WTC11 (cell line): ENCODE data around the gene PODN. TPM values are rescaled to one million over a fixed set of nuclear protein-coding genes. Genes with fewer than 3 reads are reported as not detected.

Source experiments
- ATAC-seq: fragments of 200-7000 bp; cut with Tn5 transposase; 2 replicates; pipeline ENCODE4 v1.10.0; 2021; ENCODE audit warnings: mild to moderate bottlenecking, moderate library complexity
- CTCF ChIA-PET: fragments of 300-600 bp; sonication (Branson Sonifier 250); formaldehyde crosslinking; loops from one replicate; lab custom pipeline; 2021; ENCODE audit warnings: antibody characterized with exemption; lab: Charles Lee
- POLR2A ChIA-PET: fragments of 350-600 bp; sonication (Branson Sonifier 250); formaldehyde crosslinking; loops from one replicate; lab custom pipeline; 2021; ENCODE audit warnings: antibody characterized with exemption; lab: Charles Lee
- DNase-seq: peaks from one replicate; pipeline ENCODE4 v3.0.0; 2021; ENCODE audit warnings: low spot score
- H3K27ac Mint-ChIP-seq: 2 replicates; pipeline ENCODE4 v1.8.0; 2021; ENCODE audit warnings: mixed read lengths
- H3K27me3 Mint-ChIP-seq: 2 replicates; pipeline ENCODE4 v1.8.0; 2021; ENCODE audit warnings: low read depth, mild to moderate bottlenecking, moderate library complexity, mixed read lengths
- H3K36me3 Mint-ChIP-seq: 2 replicates; pipeline ENCODE4 v1.8.0; 2021; ENCODE audit warnings: mixed read lengths
- H3K4me1 Mint-ChIP-seq: 2 replicates; pipeline ENCODE4 v1.8.0; 2022; ENCODE audit warnings: mixed read lengths
- H3K4me3 Mint-ChIP-seq: 2 replicates; pipeline ENCODE4 v1.8.0; 2021; ENCODE audit warnings: mild to moderate bottlenecking, moderate library complexity, mixed read lengths
- H3K9me3 Mint-ChIP-seq: 2 replicates; pipeline ENCODE4 v1.8.0; 2021; ENCODE audit warnings: mixed read lengths
- ARID4B ChIP-seq: sonication (generic); formaldehyde crosslinking; IDR thresholded peaks from 2 replicates; pipeline ENCODE4 v1.8.0; 2023; ENCODE audit warnings: missing genetic modification reagents, mild to moderate bottlenecking, borderline replicate concordance
- ESRRA ChIP-seq: sonication (generic); formaldehyde crosslinking; IDR thresholded peaks from 2 replicates; pipeline ENCODE4 v1.8.1; 2022; ENCODE audit warnings: mild to moderate bottlenecking, missing genetic modification reagents, borderline replicate concordance
- GABPB1 ChIP-seq: sonication (generic); formaldehyde crosslinking; IDR thresholded peaks from 2 replicates; pipeline ENCODE4 v1.8.1; 2023; ENCODE audit warnings: mild to moderate bottlenecking, missing genetic modification reagents
- RORB ChIP-seq: fragments of 250-450 bp; sonication (Bioruptor Pico); IDR thresholded peaks from 2 replicates; pipeline ENCODE4 v1.9.0; 2021; ENCODE audit warnings: mild to moderate bottlenecking
- ZBTB21 ChIP-seq: sonication (generic); formaldehyde crosslinking; IDR thresholded peaks from 2 replicates; pipeline ENCODE4 v1.8.1; 2023; ENCODE audit warnings: mild to moderate bottlenecking, missing genetic modification reagents, borderline replicate concordance
- ZNF138 ChIP-seq: sonication (generic); formaldehyde crosslinking; conservative IDR thresholded peaks from 2 replicates; pipeline ENCODE4 v1.8.1; 2022; ENCODE audit warnings: mild to moderate bottlenecking, moderate library complexity, missing genetic modification reagents
- ZNF423 ChIP-seq: fragments of 250-450 bp; sonication (Bioruptor Pico); IDR thresholded peaks from 2 replicates; pipeline ENCODE4 v2.1.2; 2022; ENCODE audit warnings: mild to moderate bottlenecking, moderate library complexity
- total RNA-seq: library from RNA; stranded (reverse); gene quantifications from 3 replicates; pipeline ENCODE4 v1.2.3, GENCODE V29; 2021
- TF ChIP-seq, protein P1 (sequence below): sonication (generic); formaldehyde crosslinking; conservative IDR thresholded peaks from 2 replicates; pipeline ENCODE4 v1.8.1; 2023; ENCODE audit warnings: mild to moderate bottlenecking, low read depth, missing genetic modification reagents, moderate library complexity
- TF ChIP-seq, protein P2 (sequence below): sonication (generic); formaldehyde crosslinking; IDR thresholded peaks from 2 replicates; pipeline ENCODE4 v1.8.1; 2023; ENCODE audit warnings: mild to moderate bottlenecking, missing genetic modification reagents
- TF ChIP-seq, protein P3 (sequence below): fragments of 250-450 bp; sonication (Bioruptor Pico); IDR thresholded peaks from 2 replicates; pipeline ENCODE4 v1.8.0; 2021; ENCODE audit warnings: mild to moderate bottlenecking

Gene PODN
- total RNA-seq, 1 experiment from 2014 or later: 0.48 TPM

DNA sequence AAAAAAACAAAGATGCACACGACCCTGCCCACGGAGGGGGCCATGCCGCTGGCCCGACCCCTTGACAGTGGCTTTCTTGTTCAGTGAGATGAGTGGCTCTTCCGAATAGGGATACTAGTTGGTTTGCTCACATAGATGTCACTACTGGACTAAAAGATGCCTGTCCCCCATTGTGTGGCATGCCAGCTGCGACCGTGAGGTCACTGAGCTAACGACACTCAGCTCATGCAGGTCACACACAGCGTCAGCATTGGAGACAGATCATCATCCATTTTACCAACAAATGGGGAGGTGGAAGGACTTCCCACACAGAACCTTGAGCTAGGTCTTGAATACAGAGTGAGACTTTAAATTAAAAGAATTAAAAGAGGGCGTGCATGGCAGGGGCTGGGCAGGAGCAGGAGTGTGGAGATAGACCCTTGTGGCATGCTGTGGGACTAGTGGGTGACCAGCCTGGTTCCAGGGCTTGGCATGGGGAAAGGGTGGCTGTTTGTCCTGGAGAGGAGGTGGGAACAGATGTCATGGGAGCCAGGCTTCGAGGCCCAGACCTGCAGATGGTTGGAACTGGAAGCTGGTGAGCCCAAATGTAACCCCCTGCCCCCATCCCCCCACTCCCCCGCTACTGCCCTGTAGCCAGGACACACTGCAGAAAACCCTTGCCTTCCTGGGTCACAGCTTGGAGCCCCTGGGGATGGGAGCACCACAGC lies 68.0 kb downstream of the PODN start:
- no peak for ATAC-seq
- peak overlapping the region; percentile 34; the same call in 1 of the 2 replicates for H3K27ac Mint-ChIP-seq
- peaks cover 4% of the 10 kb centered on the region; the same call in 1 of the 2 replicates for H3K9me3 Mint-ChIP-seq
- no peak for DNase-seq
- no peak for TF ChIP-seq ARID4B (CRISPR knock-in tag)
- no peak for TF ChIP-seq ESRRA (CRISPR knock-in tag)
- no peak for TF ChIP-seq RORB (CRISPR knock-in tag)
- CTCF ChIA-PET: no interaction called here
- POLR2A ChIA-PET: no interaction called here
- H3K36me3 Mint-ChIP-seq: no peaks in the 10 kb centered on the region
- H3K27me3 Mint-ChIP-seq: peaks cover 2% of the 10 kb centered on the region; the same call in 1 of the 2 replicates
- H3K4me3 Mint-ChIP-seq: no peak overlapping the region
- H3K4me1 Mint-ChIP-seq: no peaks in the 10 kb centered on the region

- peaks cover 2% of the 10 kb centered on the region; the same call in 1 of the 2 replicates for H3K27me3 Mint-ChIP-seq
- H3K36me3 Mint-ChIP-seq: no peaks in the 10 kb centered on the region
- ChIA-PET POLR2A (no interaction called here), CTCF (no interaction called here)
- H3K4me1 Mint-ChIP-seq: no peaks in the 10 kb centered on the region
- no peak for DNase-seq
- H3K9me3 Mint-ChIP-seq: peaks cover 4% of the 10 kb centered on the region; the same call in 1 of the 2 replicates
- H3K27ac Mint-ChIP-seq: no peak overlapping the region
- H3K4me3 Mint-ChIP-seq: no peak overlapping the region
- ATAC-seq: no peak
- TF ChIP-seq, protein P1, sequence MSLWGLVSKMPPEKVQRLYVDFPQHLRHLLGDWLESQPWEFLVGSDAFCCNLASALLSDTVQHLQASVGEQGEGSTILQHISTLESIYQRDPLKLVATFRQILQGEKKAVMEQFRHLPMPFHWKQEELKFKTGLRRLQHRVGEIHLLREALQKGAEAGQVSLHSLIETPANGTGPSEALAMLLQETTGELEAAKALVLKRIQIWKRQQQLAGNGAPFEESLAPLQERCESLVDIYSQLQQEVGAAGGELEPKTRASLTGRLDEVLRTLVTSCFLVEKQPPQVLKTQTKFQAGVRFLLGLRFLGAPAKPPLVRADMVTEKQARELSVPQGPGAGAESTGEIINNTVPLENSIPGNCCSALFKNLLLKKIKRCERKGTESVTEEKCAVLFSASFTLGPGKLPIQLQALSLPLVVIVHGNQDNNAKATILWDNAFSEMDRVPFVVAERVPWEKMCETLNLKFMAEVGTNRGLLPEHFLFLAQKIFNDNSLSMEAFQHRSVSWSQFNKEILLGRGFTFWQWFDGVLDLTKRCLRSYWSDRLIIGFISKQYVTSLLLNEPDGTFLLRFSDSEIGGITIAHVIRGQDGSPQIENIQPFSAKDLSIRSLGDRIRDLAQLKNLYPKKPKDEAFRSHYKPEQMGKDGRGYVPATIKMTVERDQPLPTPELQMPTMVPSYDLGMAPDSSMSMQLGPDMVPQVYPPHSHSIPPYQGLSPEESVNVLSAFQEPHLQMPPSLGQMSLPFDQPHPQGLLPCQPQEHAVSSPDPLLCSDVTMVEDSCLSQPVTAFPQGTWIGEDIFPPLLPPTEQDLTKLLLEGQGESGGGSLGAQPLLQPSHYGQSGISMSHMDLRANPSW (CRISPR knock-in tag): no peak
- TF ChIP-seq, protein P2, sequence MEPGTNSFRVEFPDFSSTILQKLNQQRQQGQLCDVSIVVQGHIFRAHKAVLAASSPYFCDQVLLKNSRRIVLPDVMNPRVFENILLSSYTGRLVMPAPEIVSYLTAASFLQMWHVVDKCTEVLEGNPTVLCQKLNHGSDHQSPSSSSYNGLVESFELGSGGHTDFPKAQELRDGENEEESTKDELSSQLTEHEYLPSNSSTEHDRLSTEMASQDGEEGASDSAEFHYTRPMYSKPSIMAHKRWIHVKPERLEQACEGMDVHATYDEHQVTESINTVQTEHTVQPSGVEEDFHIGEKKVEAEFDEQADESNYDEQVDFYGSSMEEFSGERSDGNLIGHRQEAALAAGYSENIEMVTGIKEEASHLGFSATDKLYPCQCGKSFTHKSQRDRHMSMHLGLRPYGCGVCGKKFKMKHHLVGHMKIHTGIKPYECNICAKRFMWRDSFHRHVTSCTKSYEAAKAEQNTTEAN (CRISPR knock-in tag): no peak
- no peak for TF ChIP-seq ZNF138 (CRISPR knock-in tag)
Observed at GRCh38 chr1:53130598-53130877, 68.5 kb downstream of the PODN start.

DNA sequence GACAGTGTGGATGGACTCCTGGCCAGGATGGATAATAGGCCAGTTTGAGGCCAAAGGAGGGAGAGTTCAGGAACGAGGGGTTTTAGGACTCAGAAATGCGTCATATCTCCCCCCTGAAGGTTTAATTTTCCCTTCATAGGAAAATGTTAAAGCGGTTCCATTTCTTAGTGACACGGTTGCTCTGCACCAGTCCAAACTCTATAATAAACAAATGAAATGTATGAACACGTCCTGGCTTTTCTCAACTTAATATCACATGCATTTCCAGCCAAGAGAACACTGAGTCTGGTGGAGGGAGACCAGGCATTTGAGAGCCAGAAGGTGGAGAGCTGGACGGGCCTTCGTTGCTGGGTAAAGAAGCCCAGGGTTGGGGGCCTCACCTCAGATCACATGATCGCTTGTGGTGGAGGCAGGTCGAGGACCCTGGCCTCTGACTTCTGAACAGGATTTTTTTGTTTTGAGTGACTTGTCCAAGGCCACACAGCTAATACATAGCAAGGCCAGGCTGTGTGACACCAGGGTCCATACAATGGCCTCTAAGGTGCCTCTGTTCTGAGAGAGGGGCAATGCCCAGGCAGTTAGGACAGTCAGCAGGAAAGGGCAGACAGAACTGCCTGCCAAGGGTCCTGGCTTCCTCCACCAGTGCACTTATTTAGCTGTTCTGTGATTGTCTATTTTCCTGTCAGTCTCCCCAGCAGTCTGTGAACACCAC lies 69.0 kb downstream of the PODN start:
- H3K27me3 Mint-ChIP-seq: peaks cover 2% of the 10 kb centered on the region; the same call in 1 of the 2 replicates
- TF ChIP-seq, protein P3, sequence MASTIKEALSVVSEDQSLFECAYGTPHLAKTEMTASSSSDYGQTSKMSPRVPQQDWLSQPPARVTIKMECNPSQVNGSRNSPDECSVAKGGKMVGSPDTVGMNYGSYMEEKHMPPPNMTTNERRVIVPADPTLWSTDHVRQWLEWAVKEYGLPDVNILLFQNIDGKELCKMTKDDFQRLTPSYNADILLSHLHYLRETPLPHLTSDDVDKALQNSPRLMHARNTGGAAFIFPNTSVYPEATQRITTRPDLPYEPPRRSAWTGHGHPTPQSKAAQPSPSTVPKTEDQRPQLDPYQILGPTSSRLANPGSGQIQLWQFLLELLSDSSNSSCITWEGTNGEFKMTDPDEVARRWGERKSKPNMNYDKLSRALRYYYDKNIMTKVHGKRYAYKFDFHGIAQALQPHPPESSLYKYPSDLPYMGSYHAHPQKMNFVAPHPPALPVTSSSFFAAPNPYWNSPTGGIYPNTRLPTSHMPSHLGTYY (CRISPR knock-in tag): no peak
- TF ChIP-seq ZBTB21 (no peak), ZNF423 (CRISPR knock-in tag) (no peak), GABPB1 (CRISPR knock-in tag) (no peak)
- no peak overlapping the region for H3K27ac Mint-ChIP-seq
- no peaks in the 10 kb centered on the region for H3K4me1 Mint-ChIP-seq
- ChIA-PET CTCF (no interaction called here), POLR2A (no interaction called here)
- DNase-seq (no peak), ATAC-seq (no peak)
- H3K4me3 Mint-ChIP-seq: no peak overlapping the region
- H3K9me3 Mint-ChIP-seq: peaks cover 4% of the 10 kb centered on the region; the same call in 1 of the 2 replicates
- H3K36me3 Mint-ChIP-seq: no peaks in the 10 kb centered on the region
